Activated CD4-positive, alpha-beta T cell treated with anti-CD3 and anti-CD28 coated beads, Interleukin-2, amount 50 U/mL, for 1 hour (primary cell): ENCODE data around the gene KRT40.
"Not testable (repeated sequence)": the region's sequence is repeated elsewhere in the genome, so short reads cannot be mapped to it uniquely, and the experiment has no call there.

Experiments
- DNase-seq: peaks from one replicate; pipeline ENCODE4 v3.0.0-alpha.2; 2020

Gene KRT40

GRCh38 chr17:40984226-40984625, at the start of gene KRT40:
Gene KRT40, minus strand, starts transcription at chr17:40984326. Its CDS starts 53 bp downstream, at chr17:40984273.
- DNase-seq = no peak

- DNase-seq = no peak
Measured at GRCh38 chr17:41029633-41030245, 45.6 kb upstream of the KRT40 start, which contains the start of gene KRTAP1-4. Gene KRTAP1-4, minus strand, starts transcription at chr17:41030195. Its CDS starts 117 bp downstream, at chr17:41030078.

GRCh38 chr17:41026715-41027471, 42.8 kb upstream of the KRT40 start, which contains the start of gene KRTAP1-5:
Gene KRTAP1-5, minus strand, starts transcription at chr17:41027208. Its CDS starts 53 bp downstream, at chr17:41027155.
- no peak for DNase-seq

- no peak for DNase-seq
Measured at GRCh38 chr17:41024697-41025096, 40.6 kb upstream of the KRT40 start.

- no peak for DNase-seq
Measured at GRCh38 chr17:41020336-41020735, 36.2 kb upstream of the KRT40 start.

GRCh38 chr17:41019415-41019814, 35.3 kb upstream of the KRT40 start:
- no peak for DNase-seq

DNA sequence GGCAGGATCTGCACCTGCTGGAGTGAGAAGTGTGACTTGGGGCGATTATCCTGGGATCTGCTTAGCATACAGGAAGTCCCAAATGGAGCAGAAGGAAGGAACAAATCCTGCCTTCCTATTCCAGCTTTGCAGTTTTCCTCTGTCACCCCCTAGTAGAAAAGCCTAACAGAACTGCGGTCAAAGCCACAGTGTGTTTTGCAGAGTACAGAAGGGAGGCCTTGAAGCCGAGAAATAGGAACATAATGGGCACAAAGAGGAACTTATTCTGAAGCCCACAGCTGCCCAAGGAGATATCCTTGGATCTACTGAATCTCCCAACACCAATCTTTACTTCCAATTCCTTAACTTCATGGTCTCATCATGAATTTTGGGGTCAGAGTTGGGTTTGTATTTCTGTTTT, 34.4 kb upstream of the KRT40 start:
- no peak for DNase-seq

GRCh38 chr17:41016578-41017215, 32.6 kb upstream of the KRT40 start:
- no peak for DNase-seq

DNA sequence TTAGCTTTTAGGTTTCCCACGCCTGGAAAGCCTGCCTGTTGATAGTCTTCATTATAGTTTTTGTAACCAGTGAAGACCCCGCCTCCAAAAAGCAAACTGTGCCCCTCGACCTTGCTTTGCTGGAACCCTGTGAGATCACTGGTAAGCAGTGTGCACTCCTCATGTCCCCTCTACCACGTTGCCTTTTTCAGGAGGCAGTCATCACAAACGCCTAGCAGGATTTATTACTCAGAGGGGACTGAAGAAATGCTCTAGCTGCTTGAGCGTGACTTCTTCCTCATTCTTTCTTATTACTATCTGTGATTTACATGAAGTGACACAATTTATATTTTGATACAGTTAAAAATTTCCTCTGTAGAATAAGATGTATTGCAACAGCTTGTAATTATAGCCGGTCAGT, 31.3 kb upstream of the KRT40 start:
- DNase-seq = no peak

GRCh38 chr17:41013606-41014005, 29.5 kb upstream of the KRT40 start:
- DNase-seq = no peak

DNA sequence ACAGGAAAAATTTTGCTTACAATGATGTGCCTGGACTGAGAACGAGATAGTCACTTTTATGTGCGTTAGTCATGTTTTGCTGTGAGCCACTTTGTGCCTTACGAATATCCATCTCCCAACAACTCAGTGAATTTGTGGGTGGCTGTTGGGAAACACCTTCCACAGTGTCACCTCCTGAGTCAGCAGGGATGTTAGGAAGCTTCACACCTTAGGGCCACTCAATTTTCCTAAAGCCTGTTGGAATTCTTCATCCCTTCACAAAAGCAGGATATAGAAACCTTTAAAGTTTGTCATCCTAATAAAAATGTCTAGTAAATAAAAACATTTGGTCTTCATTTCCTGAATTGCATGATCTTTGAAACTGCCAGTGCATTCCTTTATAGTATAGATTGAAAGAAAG, 29.1 kb upstream of the KRT40 start:
- DNase-seq = no peak

- no peak for DNase-seq
Measured at GRCh38 chr17:41012326-41013120, 28.4 kb upstream of the KRT40 start.

GRCh38 chr17:41010441-41010840, 26.3 kb upstream of the KRT40 start:
- DNase-seq = no peak

DNA sequence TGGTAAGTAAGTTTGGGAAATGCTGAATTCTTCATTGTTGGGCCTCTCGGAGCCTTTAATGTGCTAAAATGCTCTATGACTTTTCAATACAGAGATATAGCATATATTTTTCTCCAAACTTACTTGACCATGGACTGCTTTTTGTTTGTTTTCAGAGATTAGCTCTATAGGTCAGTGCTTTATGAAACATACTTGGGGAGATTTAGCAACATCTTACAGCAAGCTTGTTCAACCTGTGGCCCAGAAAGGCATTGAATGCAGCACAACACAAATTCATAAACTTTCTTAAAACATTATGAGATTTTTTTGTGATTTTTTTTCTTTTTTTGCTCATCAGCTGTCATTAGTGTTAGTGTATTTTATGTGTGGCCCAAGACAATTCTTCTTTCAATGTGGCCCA, 25.8 kb upstream of the KRT40 start:
- no peak for DNase-seq

DNA sequence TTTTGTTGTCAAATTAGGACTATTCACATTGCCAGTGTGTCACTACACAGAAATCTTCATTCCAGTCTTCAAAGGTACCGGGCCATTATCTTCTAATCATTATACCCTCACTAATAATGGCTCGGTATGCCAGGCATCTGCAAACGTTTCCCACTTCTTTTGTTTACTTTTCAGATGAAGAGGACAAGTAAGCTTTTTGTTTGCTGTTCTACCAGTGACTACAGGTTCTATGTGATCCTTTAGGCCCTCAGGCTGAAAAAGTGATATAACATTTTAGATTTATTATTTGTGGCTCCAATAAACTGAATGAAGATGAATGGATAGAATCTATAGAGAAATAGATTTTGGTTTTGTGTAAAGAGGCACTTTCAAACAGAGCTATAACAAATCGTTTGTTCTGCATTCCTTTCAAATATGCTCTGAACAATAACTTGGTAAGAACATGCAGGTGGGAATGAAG, 25.2 kb upstream of the KRT40 start:
- no peak for DNase-seq

DNA sequence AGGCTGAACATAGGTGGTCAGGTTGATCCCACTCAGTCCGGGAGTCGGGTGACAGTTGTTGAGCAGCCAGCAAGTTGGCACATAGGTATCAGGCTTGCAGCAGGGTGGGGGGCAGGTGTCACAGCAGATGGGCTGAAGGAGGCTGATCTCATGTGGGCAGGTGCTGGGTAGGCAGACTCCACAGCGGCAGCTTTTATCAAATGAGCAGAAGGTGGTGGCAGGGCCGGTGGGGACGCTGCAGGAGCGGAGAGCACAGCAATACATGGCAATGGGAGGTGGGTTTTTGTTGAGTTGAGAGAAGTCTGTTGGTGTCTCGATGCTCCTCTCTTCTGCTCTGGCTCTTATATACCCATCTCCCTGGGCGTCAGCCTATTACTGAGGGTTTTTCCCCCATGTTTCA, 24.7 kb upstream of the KRT40 start, which contains the start of gene KRTAP3-1:
TSS of gene KRTAP3-1 (minus strand) at position 318 of the 400 bp plus-strand sequence. CDS start at position 264, 54 bp downstream.
- no peak for DNase-seq

DNA sequence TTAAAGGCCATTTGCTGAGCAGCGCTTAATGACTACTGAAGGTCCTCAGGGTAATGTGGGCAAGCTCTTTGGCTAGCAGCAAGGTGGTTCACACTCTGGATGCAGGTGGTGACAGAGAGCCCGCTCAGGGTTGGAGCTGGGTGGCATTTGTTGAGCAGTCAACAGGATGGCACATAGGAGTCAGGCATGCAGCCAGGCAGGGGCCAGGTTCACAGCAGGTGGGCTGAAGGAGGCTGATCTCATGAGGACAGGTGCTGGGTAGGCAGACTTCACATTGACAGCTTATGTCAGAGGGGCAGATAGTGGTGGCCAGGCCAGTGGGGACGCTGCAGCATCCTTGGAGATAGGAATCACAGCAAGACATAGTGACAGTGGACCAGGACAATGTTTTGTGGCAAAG, 20.3 kb upstream of the KRT40 start:
- no peak for DNase-seq

GRCh38 chr17:41003926-41004325, 19.8 kb upstream of the KRT40 start:
- DNase-seq = no peak

DNA sequence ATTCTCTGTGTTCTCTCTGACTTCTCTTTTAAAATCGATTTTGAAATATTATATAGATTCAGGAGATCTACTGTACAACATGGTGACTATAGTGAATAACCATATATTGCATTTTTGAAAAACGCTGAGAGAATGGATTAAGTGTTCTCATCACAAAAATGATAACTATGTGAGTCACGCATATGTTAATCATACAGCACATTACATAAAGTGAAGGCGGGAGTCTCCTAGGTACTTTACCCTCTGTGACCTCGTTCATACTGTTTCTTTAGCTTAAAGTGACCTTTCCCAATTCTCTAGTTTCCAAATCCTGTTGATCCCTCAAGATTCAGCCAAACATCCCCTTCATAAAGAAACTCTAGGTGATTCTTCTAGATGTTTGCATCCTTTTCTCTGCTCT, 18.7 kb upstream of the KRT40 start:
- no peak for DNase-seq

- no peak for DNase-seq
Measured at GRCh38 chr17:41001795-41002194, 17.7 kb upstream of the KRT40 start.

- not testable (repeated sequence) for DNase-seq
Measured at GRCh38 chr17:40999563-40999962, 15.4 kb upstream of the KRT40 start, which contains the start of gene KRTAP3-2. Gene KRTAP3-2, minus strand, starts transcription at chr17:40999906. Its CDS starts 53 bp downstream, at chr17:40999853.

- no peak for DNase-seq
Measured at GRCh38 chr17:40997361-40997760, 13.2 kb upstream of the KRT40 start.

DNA sequence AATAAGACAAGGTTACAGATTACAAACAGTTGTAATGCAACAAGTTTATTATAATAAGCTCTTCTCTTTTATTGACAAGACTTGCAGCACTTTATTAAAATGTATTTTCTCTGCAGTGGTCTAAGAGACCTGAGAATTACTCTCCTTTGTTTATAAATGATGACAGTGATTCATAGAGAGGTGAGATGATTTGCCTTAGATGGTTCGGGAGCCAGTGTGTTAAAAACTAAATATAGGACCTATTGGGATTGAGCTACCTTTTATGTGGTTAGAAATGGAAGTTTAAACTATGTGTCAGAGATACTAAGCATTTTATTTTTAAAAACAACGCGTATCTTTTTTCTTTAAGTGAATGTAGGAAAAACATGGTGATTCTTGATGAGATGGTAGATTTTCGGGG, 12.7 kb upstream of the KRT40 start:
- no peak for DNase-seq
